ENCODE data around the gene CAMTA1.

The CAMTA1 gene

GRCh38 chr1:7531562-7532340 lies 746.5 kb downstream of the CAMTA1 start:
- DNase-seq: no peak

GRCh38 chr1:7533006-7533405 lies 747.8 kb downstream of the CAMTA1 start:
- DNase-seq: no peak

GRCh38 chr1:7534061-7534825 lies 749.0 kb downstream of the CAMTA1 start:
- DNase-seq: no peak

GRCh38 chr1:7535016-7535415 lies 749.8 kb downstream of the CAMTA1 start:
- no peak for DNase-seq

- DNase-seq: no peak
Observed at GRCh38 chr1:7535934-7536878, 751.0 kb downstream of the CAMTA1 start.

- no peak for DNase-seq
Observed at GRCh38 chr1:7536891-7537591, 751.8 kb downstream of the CAMTA1 start.

GRCh38 chr1:7538033-7538432 lies 752.8 kb downstream of the CAMTA1 start:
- peak; percentile 92 for DNase-seq

- DNase-seq: no peak
Observed at GRCh38 chr1:7538849-7539768, 753.9 kb downstream of the CAMTA1 start.

- DNase-seq: peak; percentile 96
Observed at GRCh38 chr1:7539769-7540175, 754.5 kb downstream of the CAMTA1 start.

GRCh38 chr1:7540816-7541215 lies 755.6 kb downstream of the CAMTA1 start:
- DNase-seq: no peak

GRCh38 chr1:7541629-7542028 lies 756.4 kb downstream of the CAMTA1 start:
- DNase-seq: peak; percentile 70

- DNase-seq: no peak
Observed at GRCh38 chr1:7543718-7544090, 758.5 kb downstream of the CAMTA1 start.

- peak; percentile 85 for DNase-seq
Observed at GRCh38 chr1:7549277-7550161, 764.3 kb downstream of the CAMTA1 start.

GRCh38 chr1:7550261-7550865 lies 765.1 kb downstream of the CAMTA1 start:
- no peak for DNase-seq

- no peak for DNase-seq
Observed at GRCh38 chr1:7550981-7551380, 765.7 kb downstream of the CAMTA1 start.

GRCh38 chr1:7551442-7551841 lies 766.2 kb downstream of the CAMTA1 start:
- DNase-seq: no peak

- DNase-seq: peak; percentile 86
Observed at GRCh38 chr1:7552402-7552801, 767.1 kb downstream of the CAMTA1 start.

GRCh38 chr1:7553042-7553690 lies 767.9 kb downstream of the CAMTA1 start:
- DNase-seq: no peak
